ENCODE measurements around the gene DENND4C.
"Not testable (repeated sequence)": the region's sequence is repeated elsewhere in the genome, so short reads cannot be mapped to it uniquely, and the experiment has no call there.

DENND4C gene

DNA sequence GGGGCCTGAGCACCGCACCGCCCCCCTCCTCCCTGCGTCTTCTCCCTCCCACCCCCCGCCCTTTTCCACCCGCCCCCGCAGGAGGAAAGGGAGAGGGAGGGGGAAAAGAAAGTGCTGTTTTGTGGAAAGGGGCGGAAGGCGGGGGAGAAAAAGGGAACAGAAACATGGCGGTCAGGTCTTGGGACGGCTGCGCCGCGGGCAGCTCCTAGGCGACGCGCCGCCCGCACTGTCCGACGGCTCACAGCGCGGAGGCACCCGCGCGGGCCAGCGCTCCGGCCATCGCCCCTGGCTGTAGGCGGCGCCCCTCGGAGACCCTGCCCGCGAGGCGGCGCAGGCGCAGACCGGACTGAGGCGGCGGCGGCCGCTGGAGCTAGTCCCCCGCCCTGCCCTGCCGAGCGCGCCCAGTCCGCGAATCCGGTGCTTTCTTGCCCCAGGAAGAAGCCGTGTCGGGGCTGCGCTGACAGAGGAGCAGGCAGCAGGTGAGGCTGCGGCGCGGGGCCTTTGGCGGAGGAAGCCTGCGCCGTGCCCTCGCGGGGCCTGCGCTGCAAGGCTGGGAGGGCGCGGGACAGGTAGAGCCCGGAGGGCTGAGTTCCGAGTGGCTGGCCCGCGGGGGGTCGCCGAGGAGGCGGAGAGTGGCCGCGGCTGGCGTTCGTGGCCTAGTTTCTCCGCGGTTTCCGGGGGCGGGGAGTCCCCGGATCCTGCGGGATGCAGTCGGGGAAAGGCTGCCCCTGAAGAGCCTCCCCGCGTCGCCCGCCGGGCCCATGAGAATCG lies at the start of gene DENND4C:
Gene DENND4C (plus strand): TSS at position 339 of the 771 bp plus-strand sequence. CDS start 45,482 bp downstream, outside the sequence.
- H3K27ac ChIP-seq, result peak within 1 kb of the TSS; percentile 86 to 100 (median 97)

DNA sequence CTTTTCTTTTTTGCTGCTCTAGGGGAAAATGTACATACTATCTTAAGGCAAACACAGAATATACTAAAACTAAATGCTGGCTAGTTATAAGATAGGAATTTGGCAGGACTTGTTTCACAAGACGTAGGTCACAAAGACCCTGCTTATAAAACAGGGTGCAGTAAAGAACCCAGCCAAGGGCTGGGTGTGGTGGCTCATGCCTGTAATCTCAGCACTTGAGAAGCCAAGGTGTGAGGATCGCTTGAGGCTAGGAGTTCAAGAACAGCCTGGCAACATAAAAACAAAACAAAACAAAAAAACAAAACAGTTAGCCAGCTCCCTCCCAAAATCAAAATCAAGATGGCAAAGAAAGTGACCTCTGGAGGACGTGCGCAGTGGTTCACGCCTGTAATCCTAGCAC lies 49.5 kb upstream of the DENND4C start:
- peak overlapping the region in 8 of 21 experiments; percentile 11 to 94 (median 70) for H3K27ac ChIP-seq
- H3K4me3 ChIP-seq, result no peak overlapping the region

More for the DNA sequence above, at the start of gene DENND4C:
- H3K4me3 ChIP-seq, result peak within 1 kb of the TSS; percentile 87 to 100 (median 95)

DNA sequence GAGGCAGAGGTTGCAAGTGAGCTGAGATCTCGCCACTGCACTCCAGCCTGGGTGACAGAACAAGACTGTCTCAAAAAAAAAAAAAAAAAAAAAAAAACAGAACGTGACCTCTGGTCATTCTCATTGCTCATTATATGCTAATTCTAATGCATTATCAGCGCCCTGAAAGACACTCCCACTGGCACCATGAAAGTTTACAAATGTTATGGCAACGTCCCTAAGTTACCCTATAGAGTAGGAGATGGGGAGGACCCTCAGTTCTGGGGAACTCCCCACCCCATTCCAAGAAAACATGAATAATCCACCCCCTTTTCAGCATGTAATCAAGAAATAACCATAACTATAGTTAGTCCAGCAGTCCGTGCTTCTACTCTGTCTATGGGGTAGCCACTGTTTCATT lies 48.9 kb upstream of the DENND4C start:
- Histone ChIP-seq H3K27ac (peak overlapping the region in 12 of 21 experiments; percentile 9 to 97 (median 90)), H3K4me3 (no peak overlapping the region)

DNA sequence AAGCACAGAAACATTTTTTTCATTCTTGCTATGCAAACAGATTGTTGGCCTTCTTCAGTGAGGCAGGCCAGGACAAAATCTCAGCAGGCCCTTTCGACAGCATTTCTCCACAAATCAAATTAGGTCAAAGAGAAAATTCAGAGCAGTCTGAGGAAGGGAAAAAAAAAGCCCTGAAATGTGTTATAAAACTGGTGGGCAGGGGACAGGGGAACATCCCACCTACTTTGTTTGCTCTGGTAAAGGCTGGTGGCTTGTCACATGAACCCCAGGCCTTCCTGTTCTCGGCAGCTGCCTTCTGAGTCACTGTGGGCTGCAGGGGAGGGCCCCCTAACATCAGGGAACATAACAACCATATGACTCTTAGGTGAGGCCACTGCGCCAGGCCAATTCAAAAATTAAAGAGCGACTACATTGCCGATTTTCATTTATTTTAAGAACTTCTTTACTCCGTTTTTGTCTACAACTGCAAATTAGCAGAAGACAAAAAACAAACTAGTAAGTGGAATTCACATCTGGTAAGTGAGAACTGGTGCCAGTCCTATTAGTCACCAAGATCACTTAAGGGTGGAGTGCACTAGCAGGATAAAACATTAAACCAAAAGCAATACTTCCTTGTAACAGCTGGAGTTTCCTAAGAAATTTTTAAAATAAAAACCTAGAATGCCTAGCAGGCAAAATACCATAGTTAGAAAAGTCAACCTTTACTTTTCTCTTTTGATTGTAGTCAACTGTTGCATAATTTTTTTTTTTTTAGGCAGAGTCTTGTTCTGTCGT lies 46.2 kb upstream of the DENND4C start:
- Histone ChIP-seq H3K4me3 (no peak overlapping the region), H3K27ac (peak overlapping the region; percentile 14 to 97 (median 85))

DNA sequence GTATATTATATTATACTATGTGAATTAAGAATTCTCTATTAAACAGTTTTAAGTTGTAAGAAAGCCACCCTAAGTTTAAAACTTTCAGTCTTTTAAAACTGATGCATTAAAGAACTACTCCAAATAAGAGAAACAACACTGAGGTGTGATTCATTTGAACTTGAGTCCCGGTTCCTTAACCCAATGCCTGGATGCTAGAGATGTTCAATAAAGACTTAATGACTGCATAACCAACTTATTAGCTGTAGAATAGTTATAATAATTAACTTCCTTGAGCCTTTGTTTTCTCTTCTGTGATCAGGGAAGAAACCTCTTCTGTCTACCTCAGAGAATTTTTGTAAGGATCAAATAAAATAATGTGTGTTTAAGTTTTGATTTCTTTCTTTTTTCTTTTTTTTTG lies 45.3 kb upstream of the DENND4C start:
- Histone ChIP-seq H3K4me3 (no peak overlapping the region), H3K27ac (peak overlapping the region in 20 of 21 experiments; percentile 71 to 97 (median 86))

DNA sequence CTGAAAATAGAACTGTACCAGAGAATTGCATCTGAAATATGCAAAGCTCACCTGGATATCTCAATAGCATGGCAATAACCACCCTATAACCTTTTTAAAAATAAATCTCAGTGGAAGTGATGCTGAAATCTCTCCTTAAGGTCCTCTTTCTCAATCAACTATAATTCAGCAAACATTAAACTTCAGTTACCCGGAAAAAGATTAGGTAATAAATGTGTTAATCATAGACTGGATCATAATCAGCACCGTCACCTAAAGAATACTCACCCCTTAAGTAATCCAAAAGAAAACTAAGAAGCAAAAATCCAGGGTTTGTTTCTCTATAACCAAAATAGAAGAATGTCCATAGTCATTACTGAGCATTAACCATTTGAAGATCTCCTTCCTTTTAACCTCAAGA lies 44.3 kb upstream of the DENND4C start:
- Histone ChIP-seq H3K4me3 (no peak overlapping the region), H3K27ac (peak overlapping the region in 12 of 21 experiments; percentile 3 to 97 (median 85))

DNA sequence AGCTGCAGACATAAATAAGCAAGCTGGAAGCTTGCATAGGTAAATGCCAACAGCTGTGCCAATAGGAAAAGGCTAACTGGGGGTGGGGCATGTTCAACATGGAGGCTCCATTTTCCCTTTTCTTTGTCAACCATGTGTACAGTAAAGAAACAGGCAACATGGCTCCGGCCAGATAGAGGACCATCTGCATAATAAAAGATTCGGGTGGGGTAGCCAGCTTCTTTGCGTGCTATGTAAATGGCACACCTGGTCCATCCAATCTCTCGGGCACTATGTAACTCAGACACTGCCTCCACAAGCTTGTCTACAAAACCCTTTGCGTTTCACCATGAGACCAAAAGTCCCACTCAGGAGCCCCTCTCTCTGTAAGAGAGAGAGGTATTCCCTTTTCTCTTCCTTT lies 41.7 kb upstream of the DENND4C start:
- no peak overlapping the region for H3K4me3 ChIP-seq
- H3K27ac ChIP-seq, result no peak overlapping the region

DNA sequence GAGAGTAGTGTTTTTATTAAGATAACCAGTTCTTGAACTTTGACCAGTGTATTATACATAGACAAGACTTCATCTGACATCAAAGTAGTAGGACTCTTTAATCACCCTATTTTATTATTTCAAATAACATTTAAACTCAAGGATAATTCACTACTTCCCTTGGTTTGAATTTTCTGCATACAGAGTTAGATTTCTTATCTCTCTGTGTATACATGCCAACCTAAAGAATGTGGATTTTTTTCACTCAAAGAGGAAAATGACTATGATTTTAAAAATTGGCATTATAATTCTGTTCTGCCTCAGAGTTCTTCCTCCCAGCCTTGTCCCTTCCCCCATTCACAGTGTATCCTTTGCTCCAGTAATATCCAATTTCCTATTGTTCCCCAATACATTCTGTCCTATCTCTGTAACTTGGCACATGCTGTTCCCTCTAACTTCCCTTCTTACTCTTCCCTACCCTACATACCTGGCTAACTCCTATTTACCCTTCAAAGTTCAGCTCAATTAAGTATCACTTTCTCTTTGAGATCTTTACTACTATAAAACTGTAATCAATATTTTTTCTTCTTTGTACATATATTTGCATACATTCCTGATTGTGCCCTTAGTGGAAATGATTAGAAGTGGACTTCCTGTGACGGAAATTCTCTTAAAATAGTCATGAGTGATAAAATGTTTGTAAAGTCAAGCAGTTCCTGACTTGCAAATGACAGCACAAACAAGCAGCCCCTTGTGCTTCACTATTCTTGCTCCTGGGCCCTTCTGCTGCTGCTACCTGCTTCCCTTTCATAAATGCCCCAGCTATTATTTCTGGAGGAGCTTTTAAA lies 38.1 kb upstream of the DENND4C start:
- Histone ChIP-seq H3K4me3 (no peak overlapping the region), H3K27ac (peak overlapping the region in 1 of 21 experiments; percentile 11)

DNA sequence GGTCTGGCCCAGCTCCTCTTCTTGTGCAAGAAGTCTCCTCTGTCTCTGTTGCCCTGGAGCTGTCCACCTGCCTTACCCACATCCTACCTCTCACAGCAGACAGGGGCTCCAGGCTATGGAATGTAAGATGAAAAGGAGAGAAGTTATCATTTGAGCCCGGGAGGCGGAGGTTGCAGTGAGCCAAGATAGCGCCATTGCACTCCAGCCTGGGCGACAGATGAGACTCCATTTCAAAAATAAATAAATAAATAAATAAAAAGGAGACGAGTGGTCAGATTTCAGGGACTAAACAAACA lies 37.5 kb upstream of the DENND4C start:
- no peak overlapping the region for H3K27ac ChIP-seq
- no peak overlapping the region for H3K4me3 ChIP-seq

DNA sequence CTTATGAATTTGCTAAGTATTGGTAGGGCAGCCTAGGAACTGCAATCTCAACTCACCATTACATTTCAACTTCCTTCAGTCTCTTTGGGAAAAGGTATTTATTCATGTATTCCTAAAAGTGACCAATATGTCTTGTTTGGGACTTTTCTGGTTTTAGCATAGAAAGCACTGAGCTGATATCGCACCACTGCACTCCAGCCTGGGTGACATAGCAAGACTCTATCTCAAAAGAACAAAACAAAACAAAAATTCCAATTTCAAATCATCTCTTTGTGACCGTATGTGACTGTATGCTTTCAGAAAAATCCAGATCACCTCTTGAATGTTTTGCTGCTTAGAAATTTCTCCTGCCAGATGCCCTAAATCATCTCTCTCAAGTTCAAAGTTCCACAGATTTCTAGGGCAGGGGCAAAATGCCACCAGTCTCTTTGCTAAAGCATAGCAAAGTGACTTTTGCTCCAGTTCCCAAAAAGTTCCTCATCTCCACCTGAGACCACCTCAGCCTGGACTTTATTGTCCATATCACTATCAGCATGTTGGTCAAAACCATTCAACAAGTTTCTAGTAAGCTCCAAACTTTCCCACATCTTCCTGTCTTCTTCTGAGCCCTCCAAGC lies 37.0 kb upstream of the DENND4C start:
- H3K4me3 ChIP-seq, H3K27ac ChIP-seq: not testable (repeated sequence)

DNA sequence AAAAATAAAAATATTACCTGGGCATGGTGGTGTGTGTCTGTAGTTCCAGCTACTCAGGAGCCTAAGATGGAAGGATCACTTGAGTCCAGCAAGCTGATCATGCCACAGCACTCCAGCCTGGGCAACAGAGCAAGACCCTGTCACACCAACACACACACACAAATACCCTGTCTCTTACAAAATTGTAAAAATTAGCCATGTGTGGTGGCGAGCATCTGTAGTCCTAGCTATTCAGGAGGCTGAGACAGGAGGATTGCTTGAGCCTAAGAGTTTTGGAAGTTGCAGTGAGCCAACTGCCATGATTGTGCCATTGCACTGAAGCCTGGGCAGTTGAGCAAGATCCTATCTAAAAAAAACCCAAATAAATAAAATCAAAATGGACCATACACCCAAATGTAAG lies 32.1 kb upstream of the DENND4C start:
- H3K4me3 ChIP-seq, result no peak overlapping the region
- H3K27ac ChIP-seq, result no peak overlapping the region

DNA sequence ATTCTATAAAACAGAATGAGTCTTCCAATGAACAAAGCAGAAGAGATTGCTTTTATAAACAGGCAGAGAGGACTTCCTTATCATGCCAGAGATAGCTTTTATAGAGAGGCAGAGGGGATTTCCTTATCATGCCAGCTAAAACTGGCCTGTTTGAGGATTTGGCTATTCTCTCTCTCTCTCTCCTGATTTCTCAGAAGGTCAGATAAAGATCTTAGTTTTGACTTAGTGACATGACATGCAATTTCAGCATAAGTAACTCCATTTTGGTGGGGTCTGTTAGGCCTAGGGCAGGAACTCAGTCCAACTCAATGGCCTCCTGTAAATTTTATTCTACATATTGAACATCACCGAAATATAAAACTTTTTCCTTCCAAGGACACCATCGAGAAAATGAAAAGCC lies 31.5 kb upstream of the DENND4C start:
- H3K4me3 ChIP-seq, result no peak overlapping the region
- H3K27ac ChIP-seq, result no peak overlapping the region

DNA sequence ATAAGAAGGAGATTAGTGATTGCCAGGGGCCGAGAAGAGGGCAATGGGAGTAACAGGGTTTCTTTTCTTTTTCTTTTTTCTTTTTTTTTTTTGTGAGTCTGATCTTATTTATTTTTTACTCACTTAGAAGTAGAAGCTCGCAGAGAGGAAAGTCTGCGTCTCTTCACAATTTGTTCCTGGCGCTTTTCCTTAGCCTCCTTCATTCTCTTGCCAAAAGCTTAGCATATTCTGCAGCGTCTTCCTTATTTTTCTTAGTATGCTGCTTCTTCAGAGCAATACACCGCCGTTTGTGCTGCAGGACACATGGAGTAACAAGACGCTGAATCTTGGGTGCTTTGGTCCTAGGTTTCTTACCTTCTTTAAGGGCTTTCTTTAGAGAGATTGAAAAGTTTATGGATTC lies 30.3 kb upstream of the DENND4C start:
- no peak overlapping the region for H3K4me3 ChIP-seq
- no peak overlapping the region for H3K27ac ChIP-seq

DNA sequence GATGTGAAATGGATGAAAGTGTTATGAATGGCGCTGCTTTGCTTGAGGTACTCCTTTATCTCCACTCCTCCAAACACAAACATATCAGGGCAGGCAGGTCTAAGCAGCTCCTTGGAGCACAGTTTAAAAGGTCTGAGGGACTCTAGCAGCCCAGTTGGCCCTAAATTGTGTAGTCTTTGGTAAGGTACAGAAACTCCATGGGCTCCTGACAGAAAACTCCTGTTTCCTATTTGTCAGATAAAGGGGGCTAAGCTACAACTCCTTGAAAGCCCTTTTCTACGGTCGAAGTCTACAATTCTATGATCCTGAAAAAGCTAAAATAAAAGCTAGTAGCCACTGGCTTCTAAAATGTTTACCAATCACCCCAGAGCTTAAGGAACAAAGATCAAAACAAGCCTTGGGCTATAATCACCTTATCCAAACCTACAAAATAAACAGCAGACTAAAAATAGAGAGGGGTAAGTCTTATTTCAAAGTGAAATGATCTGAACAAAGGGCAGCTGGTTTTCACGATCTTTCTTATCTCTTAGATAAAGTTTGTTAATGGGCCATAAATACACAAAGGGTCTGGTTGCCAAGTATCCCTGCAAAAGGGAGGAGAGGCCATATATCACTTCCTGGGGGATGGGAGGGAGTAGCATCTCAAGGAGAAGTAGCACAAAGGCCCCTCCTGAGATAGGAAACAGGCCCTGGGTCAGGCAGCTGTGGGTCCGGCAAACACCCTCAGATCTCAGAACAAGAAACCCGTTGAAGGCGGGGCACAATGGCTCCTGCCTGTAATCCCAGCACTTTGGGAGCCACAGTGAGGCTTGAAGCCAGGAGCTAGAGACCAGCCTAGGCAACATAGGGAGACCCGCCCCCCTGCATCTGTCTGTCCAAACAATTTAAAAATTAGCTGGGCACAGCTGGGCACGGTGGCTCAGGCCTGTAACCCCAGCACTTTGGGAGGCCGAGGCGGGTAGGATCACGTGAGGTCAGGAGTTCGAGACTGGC lies 28.3 kb upstream of the DENND4C start:
- H3K4me3 ChIP-seq, result no peak overlapping the region
- H3K27ac ChIP-seq, result peak overlapping the region in 1 of 21 experiments; percentile 30

DNA sequence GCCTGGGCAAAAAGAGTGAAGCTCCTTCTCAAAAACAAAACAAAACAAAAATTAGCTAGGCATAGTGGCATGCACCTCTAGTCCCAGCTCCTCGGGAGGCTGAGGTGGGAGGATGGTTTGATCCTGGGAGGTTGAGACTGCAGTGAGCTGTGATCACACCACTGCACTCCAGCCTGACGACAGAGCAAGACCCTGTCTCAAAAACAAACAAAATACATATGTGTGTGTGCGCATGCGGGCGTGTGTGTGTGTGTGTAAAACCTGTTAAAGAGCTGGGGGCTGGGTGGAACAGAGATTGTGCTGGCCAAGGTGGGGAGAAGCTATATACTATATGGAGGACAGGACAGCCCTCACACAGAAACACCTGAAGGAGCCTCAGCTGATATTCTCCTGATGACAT lies 27.4 kb upstream of the DENND4C start:
- Histone ChIP-seq H3K4me3 (no peak overlapping the region), H3K27ac (no peak overlapping the region)

DNA sequence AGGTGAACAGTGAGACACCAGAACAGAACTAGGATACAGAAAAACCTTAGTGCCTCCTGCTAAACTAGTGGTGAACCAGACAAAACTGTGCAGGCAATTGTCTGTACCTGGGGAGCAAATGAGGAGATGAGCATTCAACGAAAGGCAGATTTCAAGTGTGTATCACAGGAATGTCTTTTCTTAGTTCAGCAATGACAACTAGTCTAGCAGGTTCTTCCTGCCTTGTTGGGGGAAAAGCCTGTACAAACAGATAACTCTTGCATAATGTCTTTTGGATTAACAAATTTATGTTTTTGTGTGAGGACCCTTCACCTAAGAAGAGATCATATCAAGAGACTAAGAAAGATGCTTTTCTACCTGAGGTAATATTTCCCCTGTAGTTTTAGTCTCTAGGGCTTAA lies 21.8 kb upstream of the DENND4C start:
- Histone ChIP-seq H3K27ac (peak overlapping the region in 10 of 21 experiments; percentile 11 to 72 (median 49)), H3K4me3 (no peak overlapping the region)

DNA sequence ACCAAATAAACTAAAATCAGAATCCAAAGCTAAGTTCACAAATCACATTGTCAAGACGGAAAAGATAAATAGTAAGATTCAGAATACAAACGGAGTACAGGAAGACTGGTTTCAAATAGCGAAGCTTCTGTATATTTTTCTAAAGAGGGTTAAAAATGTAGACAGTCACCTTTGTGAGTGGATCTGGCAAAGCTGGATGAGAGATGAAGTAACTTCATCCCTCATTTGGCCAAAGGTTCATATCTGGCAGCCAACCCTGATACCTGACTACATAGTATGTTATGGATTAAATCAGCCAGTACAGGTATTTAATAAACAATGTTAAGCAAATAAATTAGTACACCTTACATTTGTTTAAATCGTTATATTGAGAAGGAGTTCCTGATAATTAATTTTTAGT lies 21.3 kb upstream of the DENND4C start:
- Histone ChIP-seq H3K27ac (peak overlapping the region in 11 of 21 experiments; percentile 10 to 72 (median 48)), H3K4me3 (no peak overlapping the region)

DNA sequence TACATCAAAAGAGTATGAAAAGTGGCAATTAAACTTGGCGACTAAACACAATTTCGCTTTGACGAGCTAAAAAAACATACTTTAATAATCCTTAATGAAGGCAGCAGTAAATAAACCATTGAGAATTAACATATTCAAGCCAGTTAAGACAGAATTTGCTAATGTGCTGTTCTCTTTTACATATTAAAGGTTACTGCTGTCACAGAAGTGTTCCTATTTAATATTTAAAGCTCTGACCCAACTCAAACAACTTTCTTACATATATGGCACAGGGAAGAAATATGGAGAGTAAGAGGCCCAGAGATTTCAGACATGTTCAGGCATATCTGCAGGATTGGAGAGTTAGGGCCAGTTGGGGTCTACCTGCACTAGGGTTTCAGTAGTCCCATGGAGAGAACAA lies 16.7 kb upstream of the DENND4C start:
- Histone ChIP-seq H3K4me3 (no peak overlapping the region), H3K27ac (no peak overlapping the region)

DNA sequence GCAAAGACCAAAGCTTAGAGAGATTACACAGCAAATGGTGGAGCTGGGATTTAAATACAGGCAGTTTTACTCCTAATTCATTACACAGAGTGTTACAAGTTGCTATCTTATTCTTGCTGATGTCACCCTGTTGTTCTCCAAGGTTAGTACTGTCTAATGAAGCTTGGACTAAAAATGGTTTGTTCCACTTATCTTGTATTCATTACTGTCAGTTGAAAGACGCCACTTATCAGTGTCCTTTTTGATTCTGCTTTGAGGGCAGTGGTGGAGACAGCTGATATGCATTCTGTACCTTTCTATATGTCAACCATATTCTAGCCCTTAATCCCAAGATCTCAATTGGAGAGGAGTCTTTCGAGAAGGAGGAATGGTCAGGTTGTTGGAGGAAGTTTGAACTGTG lies 14.0 kb upstream of the DENND4C start:
- H3K4me3 ChIP-seq, result no peak overlapping the region
- no peak overlapping the region for H3K27ac ChIP-seq

Data from skin epidermis (tissue), 12 donors.